Neural progenitor cell (in vitro differentiated cells): ENCODE results near the gene HUS1B.

Experiments used
- EZH2 ChIP-seq: fragments of 200-600 bp; sonication (generic); IDR thresholded peaks from 2 replicates; pipeline ENCODE4 v1.6.1; 2017; ENCODE audit warnings: antibody characterized with exemption, mild to moderate bottlenecking, moderate library complexity
- EZH2phosphoT487 ChIP-seq: fragments of 200-600 bp; sonication (generic); IDR thresholded peaks from 2 replicates; pipeline ENCODE4 v1.6.1; 2017; ENCODE audit warnings: antibody characterized with exemption
- TF ChIP-seq, protein P1 (sequence below): fragments of 200-600 bp; sonication (generic); IDR thresholded peaks from 2 replicates; pipeline ENCODE4 v1.5.1; 2017; ENCODE audit warnings: antibody characterized with exemption, mild to moderate bottlenecking

DNA sequence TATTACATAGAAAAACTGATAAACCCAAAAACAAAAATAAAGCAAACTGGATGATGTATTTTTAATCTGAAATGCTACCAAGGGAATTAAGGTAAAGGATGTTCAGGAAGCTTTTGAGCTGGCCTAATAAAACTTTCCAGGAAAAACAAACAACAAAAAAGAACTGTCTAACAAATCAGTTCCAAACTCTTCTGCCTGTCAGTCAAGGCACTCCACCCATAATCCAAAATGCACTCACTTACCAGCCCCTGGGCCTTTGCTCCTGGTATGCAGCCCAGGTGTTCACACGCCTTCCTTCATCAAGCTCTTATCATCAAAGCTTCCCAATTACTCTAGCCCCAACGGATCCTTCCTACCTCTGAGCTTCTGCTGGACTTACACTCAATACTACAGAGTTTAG, 32.3 kb upstream of the HUS1B start:
- TF ChIP-seq, protein P1, sequence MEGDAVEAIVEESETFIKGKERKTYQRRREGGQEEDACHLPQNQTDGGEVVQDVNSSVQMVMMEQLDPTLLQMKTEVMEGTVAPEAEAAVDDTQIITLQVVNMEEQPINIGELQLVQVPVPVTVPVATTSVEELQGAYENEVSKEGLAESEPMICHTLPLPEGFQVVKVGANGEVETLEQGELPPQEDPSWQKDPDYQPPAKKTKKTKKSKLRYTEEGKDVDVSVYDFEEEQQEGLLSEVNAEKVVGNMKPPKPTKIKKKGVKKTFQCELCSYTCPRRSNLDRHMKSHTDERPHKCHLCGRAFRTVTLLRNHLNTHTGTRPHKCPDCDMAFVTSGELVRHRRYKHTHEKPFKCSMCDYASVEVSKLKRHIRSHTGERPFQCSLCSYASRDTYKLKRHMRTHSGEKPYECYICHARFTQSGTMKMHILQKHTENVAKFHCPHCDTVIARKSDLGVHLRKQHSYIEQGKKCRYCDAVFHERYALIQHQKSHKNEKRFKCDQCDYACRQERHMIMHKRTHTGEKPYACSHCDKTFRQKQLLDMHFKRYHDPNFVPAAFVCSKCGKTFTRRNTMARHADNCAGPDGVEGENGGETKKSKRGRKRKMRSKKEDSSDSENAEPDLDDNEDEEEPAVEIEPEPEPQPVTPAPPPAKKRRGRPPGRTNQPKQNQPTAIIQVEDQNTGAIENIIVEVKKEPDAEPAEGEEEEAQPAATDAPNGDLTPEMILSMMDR: no peak
- TF ChIP-seq EZH2 (no peak), EZH2phosphoT487 (no peak)
